Panc1 (cell line): Measurements from ENCODE around the gene PLCB1.

Experiments used
- CTCF ChIP-seq: fragments of 450-650 bp; IDR thresholded peaks from 2 replicates; pipeline ENCODE4 v1.5.1; 2017; ENCODE audit warnings: mild to moderate bottlenecking
- POLR2AphosphoS5 ChIP-seq: IDR thresholded peaks from 2 replicates; pipeline ENCODE4 v1.6.1; 2012; ENCODE audit warnings: mild to moderate bottlenecking, low read depth, low read length, moderate library complexity
- REST ChIP-seq, 2 experiments: IDR thresholded peaks; 2 replicates each; pipeline ENCODE4 v1.6.1; 2011 to 2012; ENCODE audit warnings: low read depth in 2 of 2, control low read depth in 1 of 2, low read length in 1 of 2, mild to moderate bottlenecking in 1 of 2, moderate library complexity in 1 of 2; ENCODE audit not compliant: insufficient read depth in 1 of 2
- SIN3A ChIP-seq: IDR thresholded peaks from 2 replicates; pipeline ENCODE4 v1.6.1; 2012; ENCODE audit warnings: low read depth, mild to moderate bottlenecking, low read length, moderate library complexity, borderline replicate concordance; ENCODE audit not compliant: insufficient read depth
- TCF7L2 ChIP-seq: IDR thresholded peaks from 2 replicates; pipeline ENCODE4 v1.6.1; 2011; ENCODE audit warnings: mild to moderate bottlenecking, low read depth, low read length, inconsistent platforms

- peak; percentile 22; the same call in 1 of the 2 replicates for TF ChIP-seq CTCF
- no peak for TF ChIP-seq POLR2AphosphoS5
- no peak for TF ChIP-seq REST (IDR thresholded peaks at IDR 0.05; ENCODE audit: insufficient read depth in 1 of 2, low read depth in 2 of 2, low read length in 1 of 2)
- TF ChIP-seq TCF7L2 = no peak
- no peak for TF ChIP-seq SIN3A
Measured at GRCh38 chr20:8535403-8536261, 403.6 kb downstream of the PLCB1 start.
